Activated gamma-delta T cell (primary cell): ENCODE results near the gene IGFBP4.
A peak's percentile ranks its signal among the peaks of the same experiment; 100 is the strongest.

ENCODE experiments used
- DNase-seq: peaks from one replicate; lab custom pipeline; 2025; lab: John Stamatoyannopoulos, UW

Gene IGFBP4

DNA sequence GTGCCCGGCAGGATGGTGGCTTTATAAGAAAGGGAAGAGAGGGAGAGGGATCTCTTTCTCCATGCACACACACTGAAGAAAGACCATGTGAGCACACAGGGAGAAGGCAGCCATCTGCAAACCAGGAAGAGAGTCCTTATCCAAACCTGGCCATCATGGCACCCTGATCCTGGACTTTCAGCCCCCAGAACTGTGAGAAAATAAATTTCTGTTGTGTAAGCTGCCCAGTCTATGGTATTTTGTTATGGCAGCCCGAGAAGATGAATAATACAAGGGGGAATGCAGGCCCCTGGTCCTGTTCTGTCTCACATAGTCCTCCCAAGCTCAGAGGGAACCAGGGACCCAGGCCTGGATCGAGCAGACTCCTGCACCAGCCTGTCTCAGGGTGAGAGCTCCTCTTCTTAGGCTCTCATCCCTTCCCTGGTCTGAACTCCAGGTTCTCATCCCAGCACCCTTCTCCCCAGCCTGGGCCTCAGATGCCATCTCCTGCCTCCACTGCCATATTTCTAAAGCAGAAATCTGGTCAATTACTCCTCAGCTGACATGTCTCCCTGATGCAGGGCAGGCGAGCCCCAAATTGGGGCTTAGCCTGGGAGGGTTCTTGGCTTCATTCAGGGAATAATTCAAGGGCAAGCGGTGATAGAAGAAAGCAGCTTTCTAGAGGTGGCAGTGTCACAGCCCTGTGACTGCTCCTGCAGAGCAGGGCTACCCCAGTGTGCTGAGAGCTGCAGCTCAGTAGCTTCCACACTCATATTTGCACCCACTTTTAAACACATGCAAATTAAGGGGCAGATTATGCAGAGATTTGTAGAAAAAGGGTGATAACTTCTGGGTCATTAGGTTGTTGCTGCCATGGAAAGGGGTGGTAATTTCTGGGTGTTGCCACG is 28.8 kb downstream of the IGFBP4 start:
- DNase-seq, result no peak

DNA sequence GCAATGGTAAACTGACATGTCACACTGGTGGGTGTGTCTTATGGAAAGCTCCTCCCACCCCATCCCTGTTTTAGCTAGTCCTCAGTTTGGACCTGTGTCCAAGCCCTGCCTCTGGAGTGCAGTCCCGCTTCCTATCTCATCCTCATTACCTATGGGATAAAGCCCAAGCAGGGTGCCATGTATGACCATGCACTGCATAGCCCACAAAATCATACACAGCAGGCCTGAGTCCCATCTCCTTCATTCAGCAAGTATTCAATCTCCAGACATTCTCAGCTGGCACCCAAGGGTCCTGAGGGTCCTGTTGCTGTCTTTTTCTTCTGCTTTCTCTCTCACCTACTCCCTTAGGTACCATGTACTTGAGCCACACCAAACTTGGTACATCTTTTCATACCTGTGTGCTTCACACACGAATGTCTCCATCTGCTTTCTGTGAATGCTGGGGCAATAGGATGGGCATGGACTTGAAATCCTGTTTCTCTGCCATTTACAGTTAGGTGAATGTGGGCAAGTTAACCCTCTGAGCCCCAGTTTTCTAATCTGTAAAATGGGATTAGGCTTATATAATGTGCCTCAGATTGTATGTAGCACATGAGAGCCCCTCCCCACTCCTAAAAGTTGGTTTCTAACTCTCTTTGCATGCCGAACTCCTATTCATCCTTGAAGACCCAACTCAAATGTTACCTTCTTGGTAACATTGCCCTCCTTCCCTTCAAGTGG is 29.6 kb downstream of the IGFBP4 start:
- no peak for DNase-seq

DNA sequence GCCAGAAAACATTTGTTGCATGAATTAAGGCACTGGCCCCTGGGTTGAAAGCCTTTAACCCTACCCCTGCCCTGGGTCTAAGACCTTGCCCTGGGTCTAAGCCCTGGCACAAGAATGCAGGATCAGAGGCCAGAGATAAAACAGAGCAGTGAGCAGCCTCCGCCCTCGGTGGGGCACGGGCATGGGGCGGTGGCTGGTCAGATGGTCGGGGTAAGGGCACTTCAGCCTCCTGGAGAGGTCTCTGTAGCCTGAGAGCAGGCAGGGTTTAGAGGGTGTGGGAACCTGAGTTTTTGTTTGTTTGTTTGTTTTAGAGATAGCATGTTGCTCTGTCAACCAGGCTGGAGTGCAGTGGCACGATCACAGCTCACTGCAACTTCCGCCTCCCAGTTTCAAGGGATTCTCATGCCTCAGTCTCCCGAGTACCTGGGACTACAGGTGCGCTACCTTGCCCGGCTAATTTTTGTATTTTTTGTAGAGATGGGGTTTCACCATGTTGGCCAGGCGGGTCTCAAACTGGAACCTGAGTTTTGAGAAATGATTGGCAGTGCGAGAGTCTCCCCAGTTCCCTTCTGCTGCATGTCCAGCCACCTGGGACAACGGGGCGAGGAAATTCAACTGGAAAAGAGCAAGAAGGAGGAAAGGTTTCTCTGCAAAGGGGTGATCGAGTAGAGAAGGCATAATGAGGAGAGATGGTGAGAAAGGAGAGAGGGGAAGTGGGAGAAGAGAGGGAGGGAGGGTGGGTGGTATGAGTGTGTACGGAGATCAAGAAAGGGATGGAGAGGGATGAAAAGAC is 30.5 kb downstream of the IGFBP4 start:
- DNase-seq, result no peak

DNA sequence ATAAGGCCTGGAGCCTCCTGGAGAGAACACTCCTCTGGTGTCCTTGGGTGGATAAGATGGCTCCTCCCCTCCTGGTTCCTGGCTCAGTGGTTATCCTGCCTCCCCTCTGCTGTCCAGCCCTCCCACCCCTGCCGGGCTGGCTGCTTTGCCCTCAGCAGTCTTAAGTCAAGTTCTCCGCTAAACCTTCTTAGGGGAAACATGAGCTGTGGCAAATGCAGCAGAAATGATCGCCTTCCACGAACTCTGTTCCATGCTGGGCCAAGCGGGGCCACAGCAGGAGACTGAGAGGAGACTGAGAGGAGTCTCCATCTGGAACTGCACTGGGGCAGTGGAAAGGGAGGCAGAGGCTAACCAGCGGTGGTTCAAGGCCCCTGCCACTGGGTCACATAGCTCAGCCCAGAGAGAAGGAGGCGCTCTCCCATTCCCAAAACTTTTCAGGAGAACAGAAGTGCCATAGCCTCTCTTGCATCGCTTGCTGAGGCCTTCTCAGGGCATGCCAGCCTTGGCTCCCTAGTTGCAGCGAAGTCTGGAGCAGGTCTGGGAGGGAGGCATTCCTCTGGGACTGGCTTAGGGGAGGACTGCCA is 31.3 kb downstream of the IGFBP4 start:
- no peak for DNase-seq

DNA sequence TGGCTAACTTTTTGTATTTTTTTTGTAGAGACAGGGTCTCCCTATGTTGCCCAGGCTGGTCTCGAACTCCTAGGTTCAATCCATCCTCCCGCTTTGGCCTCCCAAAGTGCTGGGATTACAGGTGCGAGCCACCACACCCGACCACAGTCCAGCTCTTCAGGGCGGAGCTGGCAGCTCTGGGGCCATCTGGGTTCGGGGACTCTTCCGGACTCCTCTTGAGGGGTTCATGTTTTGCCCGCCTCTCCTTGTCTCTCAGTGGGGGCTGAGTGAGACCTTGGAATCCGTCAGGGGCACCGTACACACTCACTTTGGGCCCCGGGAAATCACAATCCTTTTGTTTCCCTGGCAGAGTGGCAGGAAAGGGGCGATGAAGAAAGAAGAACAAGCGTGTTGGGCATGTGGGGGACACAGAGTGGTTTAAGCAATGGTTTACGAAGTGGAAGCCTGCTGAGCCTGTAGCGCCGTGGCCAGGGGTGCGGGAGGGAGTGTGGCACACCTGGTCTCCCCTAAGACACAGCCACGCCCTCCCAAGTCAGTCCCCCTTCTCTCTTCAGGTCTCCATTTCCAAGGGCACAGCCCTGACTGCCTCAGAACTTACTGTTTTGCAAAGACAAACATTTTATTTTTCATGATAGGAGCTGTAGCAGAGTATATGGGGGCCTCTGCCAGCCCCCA is 32.1 kb downstream of the IGFBP4 start:
- DNase-seq, result no peak

DNA sequence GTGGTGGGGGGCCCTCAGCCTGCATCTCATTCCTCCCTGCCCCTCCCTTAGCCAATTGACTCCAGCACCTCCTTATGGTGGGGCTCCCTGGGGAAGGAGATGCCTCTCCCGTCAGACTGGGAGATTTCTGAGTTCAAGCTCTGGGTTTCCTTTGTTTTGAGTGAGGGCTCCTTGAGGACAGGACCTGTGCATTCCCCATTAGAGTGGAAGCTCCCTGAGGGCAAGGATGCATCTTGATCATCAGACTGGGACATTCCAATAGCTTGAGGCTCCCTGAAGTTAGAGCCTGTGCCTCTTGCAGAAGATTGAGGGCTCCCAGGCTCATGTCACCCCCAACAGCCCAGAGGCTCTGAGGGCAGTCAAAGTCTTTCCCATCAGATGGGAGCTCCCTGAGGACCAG is 34.5 kb downstream of the IGFBP4 start:
- no peak for DNase-seq

DNA sequence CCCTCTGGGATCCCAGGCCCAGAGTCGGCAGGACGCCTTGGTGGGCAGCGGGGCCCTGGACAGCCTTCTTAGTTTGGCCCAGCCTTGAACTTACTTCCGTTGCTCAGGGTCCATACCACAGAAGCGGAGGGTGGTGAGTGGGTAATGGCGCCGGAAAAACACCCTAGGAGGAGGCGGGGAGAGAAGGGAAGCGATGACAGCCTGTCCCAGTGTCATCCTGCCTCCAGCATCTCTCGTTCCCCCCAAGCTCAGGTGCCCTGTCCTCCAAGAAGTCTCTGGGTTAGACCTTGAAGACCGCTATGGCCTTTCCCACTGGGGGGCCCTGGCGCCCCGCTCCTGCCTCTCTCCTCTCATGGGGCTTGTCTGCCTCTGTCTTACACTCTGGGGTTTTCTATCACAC is 35.2 kb downstream of the IGFBP4 start:
- DNase-seq, result no peak

DNA sequence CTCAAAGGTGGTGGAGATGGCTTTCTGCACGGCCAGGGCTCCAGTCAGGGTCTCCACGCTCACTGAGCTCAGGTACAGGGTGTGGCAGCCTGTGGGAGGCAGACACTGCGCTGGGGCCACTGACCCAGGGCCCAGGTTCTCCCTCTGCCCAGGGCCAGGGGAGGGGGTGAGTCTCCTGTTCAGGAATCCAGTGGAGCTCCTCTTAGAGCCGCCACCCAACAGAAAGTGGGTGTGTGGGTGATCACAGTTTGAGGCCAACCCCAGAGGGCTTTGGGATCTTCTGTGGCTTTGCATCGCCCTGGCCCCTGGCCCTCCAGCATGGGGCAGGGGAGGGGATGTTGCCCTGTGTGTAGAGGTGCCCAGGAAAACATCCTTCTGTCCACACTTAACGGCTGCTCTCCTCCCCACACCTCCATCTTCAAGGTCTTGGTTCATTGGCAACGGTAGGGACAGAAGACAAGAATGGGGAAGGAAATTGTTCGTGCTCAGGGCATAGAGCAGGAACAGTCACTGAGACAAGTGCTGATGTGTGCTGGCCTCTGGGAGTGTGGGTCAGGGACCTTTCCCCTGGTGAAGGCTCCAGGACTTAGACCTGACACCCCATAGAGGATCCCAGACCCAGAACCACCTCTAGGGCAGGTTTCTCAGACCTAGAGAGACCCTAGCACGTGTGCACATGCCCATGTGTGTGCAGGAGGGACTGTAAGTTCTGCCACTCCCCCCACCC is 36.7 kb downstream of the IGFBP4 start:
- no peak for DNase-seq

DNA sequence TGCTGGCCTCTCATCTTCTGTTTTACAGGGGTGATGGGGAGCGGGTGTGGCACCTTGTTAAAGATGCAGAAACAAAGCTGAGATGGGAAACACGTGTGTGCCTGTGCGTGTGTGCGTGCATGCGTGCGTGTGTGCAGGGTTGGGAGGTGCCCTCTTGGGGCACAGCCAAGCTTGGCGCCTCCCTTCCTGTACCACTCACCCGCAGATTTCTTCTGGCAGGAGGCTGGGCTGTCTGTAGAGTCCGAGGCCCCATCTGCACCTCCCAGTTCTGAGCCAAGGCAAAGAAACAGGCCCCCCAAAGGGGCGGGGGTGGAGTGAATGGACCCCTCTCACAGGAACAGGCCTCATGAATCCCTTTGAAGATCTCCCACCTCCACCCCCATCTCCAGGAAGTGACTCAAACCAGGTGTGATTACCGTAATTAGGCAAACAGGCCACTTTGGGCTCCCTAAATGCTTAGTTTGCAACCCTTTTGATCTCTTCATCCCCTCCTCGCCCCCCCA is 37.3 kb downstream of the IGFBP4 start:
- peak; percentile 54 for DNase-seq

DNA sequence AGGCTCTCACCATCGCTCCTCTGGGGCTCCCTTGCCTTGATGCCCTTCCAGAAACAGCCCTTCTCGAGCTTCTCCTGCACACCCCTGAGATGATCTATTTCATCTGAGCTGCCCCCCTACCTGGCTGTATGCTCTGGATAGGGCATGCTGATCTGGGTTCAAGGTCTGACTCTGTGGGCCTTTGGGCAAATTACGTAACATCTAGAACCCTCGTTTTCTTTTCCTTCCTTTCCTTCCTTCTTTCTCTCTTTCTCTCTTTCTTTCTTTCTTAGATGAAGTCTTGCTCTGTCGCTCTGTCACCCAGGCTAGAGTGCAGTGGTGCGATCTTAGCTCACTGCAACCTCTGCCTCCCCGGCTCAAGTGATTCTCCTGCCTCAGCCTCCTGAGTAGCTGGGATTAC is 37.9 kb downstream of the IGFBP4 start:
- no peak for DNase-seq

DNA sequence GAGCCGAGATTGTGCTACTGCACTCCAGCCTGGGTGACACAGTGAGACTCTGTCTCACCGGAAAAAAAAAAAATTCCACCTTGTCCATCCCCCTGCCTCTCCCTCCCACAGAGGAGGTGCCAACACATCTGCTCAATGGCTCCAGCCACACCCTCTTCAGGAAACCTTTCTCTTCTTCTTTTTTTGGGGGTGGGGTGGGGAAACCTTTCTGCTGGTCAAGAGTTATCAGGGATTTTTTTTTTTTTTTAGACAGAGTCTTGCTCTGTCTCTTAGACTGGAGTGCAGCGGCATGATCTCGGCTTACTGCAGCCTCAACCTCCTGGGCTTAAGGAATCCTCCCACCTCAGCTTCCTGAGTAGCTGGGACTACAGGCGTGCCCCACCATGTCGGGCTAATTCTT is 39.5 kb downstream of the IGFBP4 start:
- DNase-seq, result no peak

DNA sequence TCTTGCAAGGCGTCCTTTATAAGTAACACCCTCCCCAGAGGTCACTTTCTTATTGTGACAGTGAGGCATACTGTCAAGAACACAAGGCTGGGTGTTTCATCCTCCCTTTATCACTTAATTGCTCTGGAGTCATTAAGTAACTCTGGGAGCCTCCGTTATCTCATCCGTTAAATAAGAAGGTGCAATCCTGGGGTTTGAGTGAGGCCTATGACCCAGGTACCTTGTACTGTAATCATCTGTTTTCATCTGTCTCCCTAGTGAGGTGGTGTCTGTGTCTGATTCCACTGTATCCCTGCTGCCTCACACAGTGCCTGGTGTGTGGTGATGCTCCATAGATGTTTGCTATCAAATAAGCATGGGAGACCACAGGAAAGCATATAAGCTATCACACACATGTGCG is 40.4 kb downstream of the IGFBP4 start:
- DNase-seq, result no peak

DNA sequence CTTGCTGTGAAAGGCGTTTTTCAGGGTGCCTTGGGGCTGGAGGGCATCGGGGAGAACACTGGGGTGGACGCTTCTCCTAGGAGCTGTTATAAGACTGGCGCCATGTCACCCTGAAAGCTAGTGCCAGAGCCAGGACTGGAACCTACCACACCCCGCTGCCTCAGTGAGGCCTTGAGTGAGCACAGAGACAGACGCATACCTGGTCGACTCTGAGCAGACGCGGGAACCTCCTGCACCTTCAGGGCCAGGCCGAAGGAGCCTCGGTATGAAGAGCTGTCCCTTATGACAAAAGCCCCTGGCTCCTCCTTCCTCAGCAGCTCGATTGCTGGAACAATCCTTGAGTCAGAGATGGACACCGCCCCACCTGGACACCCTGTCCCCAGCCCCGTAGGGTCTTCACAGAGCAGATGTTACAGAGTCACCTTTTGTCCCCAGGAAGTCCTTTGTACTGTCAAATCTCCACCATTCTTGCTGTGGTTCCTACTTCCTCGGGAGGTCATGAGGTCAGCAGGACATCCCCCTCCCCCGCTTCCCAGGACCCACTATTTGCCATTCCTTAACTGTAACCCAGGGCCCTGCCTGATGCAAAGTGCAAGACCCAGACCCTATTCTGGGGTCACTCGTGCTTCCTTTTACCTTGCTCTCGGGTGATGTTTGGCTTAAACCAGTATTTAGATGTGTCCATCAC is 41.2 kb downstream of the IGFBP4 start:
- no peak for DNase-seq

DNA sequence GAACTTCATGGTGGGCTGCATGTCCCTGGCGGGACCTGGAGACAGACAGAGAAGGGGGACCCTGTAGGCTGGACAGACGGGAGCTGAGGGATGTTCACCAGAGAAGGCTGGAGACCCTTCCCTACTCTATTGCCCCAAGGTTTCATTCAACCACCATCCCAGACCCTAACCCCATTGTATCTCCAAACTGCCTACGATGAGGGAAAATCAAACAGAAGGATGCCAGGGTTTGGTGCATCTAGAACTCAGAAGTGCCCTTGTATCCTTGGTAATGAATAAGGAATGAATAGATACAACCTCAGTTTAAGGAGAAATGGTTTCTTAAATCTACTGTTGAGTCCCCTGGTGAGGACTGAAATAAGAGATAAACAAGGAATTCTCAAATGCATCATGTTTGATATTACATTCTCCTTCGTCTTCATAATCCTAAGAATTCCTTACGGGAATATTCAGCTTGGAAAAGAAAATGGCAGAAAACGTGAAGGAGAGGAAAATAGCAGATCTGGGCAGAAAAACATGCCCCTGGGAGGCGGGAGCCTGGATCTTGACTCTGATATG is 41.8 kb downstream of the IGFBP4 start:
- DNase-seq, result no peak

DNA sequence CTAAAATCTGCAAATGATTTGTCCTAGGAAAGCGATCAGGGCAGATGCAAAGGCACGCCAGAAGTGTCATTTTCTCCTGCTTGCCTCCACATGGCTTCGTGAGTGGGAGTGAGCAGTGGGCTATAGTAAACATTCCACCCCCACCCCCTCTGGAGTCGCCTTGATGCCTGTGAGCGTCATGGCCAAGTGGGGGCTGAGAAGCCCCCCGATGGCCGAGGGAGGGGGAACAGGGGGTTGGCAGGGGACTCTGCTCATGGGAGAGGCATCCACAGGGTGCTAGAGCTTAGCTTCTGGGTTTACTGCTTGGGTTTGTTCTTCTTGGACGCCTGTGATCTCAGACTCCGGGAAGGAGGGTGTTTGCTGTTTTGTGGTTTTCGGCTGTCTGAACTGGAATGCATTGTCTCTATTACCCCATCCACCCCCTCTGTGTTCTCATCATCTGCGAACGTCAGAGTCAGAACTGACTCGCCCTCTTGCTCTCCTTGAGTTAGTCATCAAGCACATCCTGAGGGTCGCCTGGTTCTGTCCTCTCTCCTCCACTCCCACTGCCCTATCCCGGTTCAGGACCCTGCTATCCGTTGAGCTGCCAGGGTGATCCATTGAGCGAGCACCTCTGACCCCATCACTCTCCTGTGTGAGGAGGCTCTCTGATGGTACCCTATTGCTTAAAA is 42.7 kb downstream of the IGFBP4 start:
- no peak for DNase-seq

DNA sequence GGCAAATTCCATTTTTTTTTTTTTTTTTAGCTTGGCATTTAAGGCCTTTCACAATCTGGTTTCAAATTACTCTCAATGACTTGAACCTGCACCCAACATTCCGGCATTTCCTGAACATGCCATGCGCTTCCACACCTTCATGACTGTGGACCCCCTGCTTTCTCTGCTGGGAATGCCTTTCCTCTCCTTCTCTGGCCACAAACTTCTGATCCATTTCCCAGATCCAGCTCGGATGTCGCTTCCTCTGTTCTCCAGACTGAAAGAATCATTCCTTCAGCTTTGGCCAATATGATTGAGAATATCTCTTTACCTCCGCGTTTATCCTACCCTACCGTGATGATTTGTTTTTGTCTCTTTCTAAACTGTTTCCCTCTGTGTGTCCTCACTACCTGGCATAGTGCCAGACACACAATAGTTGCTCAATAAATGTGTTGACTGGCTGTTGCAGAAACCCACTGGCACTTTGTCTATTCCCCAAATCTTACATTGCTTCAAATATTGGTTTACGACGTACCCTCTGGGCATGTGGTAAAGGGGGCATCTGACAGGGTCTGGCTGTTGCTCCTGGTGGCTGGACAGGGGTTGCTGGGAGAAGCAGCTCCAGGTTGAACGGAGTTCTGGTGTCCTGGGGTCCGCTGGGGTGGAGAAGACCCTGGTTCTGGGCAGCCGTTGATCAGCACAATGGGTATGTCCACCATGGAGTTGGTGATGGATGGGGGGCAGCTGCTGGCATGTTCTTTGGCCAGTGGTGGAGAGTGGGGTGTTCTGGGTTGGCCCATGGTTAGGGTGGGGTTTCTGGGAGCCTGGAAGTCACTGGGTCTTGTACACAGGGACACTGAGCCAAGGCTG is 43.5 kb downstream of the IGFBP4 start:
- no peak for DNase-seq

DNA sequence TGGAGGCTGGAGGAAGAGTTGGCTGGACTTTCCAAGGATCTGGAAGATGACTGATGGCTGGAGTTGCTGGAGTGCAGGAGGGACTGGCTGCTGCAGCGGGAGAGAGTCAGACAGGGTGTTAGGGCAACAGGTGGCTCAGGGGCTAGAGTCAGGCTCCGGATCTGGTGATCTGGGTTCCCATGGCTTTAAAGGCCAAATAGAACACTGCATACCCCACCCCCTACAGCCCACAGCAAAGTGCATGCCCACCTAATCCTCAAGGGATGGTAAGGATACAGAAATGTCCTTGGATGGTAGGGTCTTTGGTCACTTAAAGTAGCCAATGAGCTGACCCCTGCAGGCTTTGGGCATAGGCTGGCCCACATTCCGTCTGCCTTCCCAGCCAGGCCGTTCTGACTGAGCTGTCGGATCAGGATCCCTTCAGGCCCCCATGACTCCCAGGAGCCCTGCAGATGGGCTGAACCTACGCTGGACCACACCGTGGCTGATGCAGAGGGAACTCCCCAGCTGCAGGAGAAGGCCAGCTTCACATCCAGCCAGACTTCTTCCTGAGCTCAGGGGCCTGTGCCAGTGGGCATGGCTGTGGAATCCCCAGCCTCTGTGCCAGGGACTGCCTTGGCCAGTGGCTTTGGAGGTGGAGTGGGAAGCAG is 44.2 kb downstream of the IGFBP4 start:
- no peak for DNase-seq
